A549 (cell line): ENCODE data around the gene HIVEP3. TPM values are rescaled to one million over a fixed set of nuclear protein-coding genes. Genes with fewer than 3 reads are reported as not detected.

Experiments used
- ATAC-seq, 2 experiments: fragments of 200-7000 bp in 1 of 2; fragments of >200 bp in 1 of 2; cut with Nextera tagmentation in 1 of 2; cut with Tn5 transposase in 1 of 2; 3 replicates each; pipeline versions ENCODE4 v1.8.0 to v1.9.1; 2018 to 2020; ENCODE audit warnings: mild to moderate bottlenecking in 1 of 2, moderate library complexity in 1 of 2
- CTCF ChIA-PET: fragments of 300-600 bp; sonication (Branson Sonifier 250); formaldehyde crosslinking; extraction: SDS; loops from one replicate; lab custom pipeline; 2021; ENCODE audit warnings: antibody characterized with exemption, inconsistent platforms; lab: Yijun Ruan, JAX
- POLR2A ChIA-PET: fragments of 350-600 bp; formaldehyde crosslinking; extraction: SDS; loops from one replicate; lab custom pipeline; 2021; ENCODE audit warnings: antibody characterized with exemption, inconsistent platforms; lab: Yijun Ruan, JAX
- DNase-seq, 2 experiments: peaks; one replicate each; pipeline versions ENCODE4 v3.0.0 to v3.0.0-alpha.2; 2011 to 2016; ENCODE audit warnings: low read depth in 1 of 2, low spot score in 1 of 2
- FAIRE-seq: peaks from 2 replicates; lab custom pipeline; 2011; peaks lifted over from hg19 to GRCh38; lab: Jason Lieb, UNC
- H3K27ac ChIP-seq, 2 experiments: fragments of >200 bp; sonication (Bioruptor Twin); formaldehyde crosslinking; 3 replicates each; pipeline ENCODE4 v1.5.1; 2016 to 2017
- H3K4me1 ChIP-seq: fragments of >200 bp; sonication (Bioruptor Twin); formaldehyde crosslinking; 3 replicates; pipeline ENCODE4 v1.6.1; 2016
- H3K4me2 ChIP-seq: fragments of >200 bp; sonication (Bioruptor Twin); formaldehyde crosslinking; 3 replicates; pipeline ENCODE4 v1.6.1; 2016
- H3K4me3 ChIP-seq: fragments of >200 bp; sonication (Bioruptor Twin); formaldehyde crosslinking; 3 replicates; pipeline ENCODE4 v1.5.1; 2016
- H3K9me3 ChIP-seq: fragments of >200 bp; sonication (Bioruptor Twin); formaldehyde crosslinking; 3 replicates; pipeline ENCODE4 v1.6.1; 2016
- BHLHE40 ChIP-seq: IDR thresholded peaks from 2 replicates; pipeline ENCODE4 v1.6.1; 2012; ENCODE audit warnings: low read depth, low read length, inconsistent platforms
- CBX8 ChIP-seq: fragments of 200-600 bp; sonication (generic); IDR thresholded peaks from 2 replicates; pipeline ENCODE4 v1.6.1; 2016
- CHD4 ChIP-seq: fragments of 200-600 bp; sonication (generic); IDR thresholded peaks from 2 replicates; pipeline ENCODE4 v1.6.1; 2016; ENCODE audit warnings: antibody characterized with exemption, mild to moderate bottlenecking, borderline replicate concordance
- ESRRA ChIP-seq: fragments of 150-350 bp; IDR thresholded peaks from 2 replicates; pipeline ENCODE4 v1.6.1; 2014; ENCODE audit warnings: mild to moderate bottlenecking, low read length, borderline replicate concordance
- FOXS1 ChIP-seq: fragments of 250-450 bp; sonication (Bioruptor Pico); IDR thresholded peaks from 2 replicates; pipeline ENCODE4 v1.5.0; 2020; ENCODE audit warnings: mild to moderate bottlenecking, moderate library complexity
- HEYL ChIP-seq: fragments of 250-450 bp; sonication (Bioruptor Pico); IDR thresholded peaks from 2 replicates; pipeline ENCODE4 v1.8.0; 2021; ENCODE audit warnings: mild to moderate bottlenecking, moderate library complexity
- HOXB13 ChIP-seq: fragments of 250-450 bp; sonication (Bioruptor Pico); IDR thresholded peaks from 2 replicates; pipeline ENCODE4 v1.5.0; 2020; ENCODE audit warnings: low read depth, mild to moderate bottlenecking, moderate library complexity
- MYC ChIP-seq: IDR thresholded peaks from 2 replicates; pipeline ENCODE4 v1.6.1; 2012; ENCODE audit warnings: mild to moderate bottlenecking, inconsistent platforms, low read length, improper control_type of control experiment, borderline replicate concordance
- NPAS2 ChIP-seq: fragments of 250-450 bp; sonication (Bioruptor Pico); IDR thresholded peaks from 2 replicates; pipeline ENCODE4 v1.8.0; 2022; ENCODE audit warnings: mild to moderate bottlenecking, moderate library complexity, borderline replicate concordance
- NR3C1 ChIP-seq: fragments of >200 bp; sonication (Bioruptor Twin); formaldehyde crosslinking; IDR thresholded peaks from 3 replicates; pipeline ENCODE4 v1.6.1; 2017
- POLR2AphosphoS2 ChIP-seq: conservative IDR thresholded peaks from 2 replicates; pipeline ENCODE4 v1.6.1; 2012; ENCODE audit warnings: low read length, improper control_type of control experiment, inconsistent platforms
- RAD21 ChIP-seq, 2 experiments: fragments of >200 bp in 1 of 2; sonication (Bioruptor Twin) in 1 of 2; formaldehyde crosslinking in 1 of 2; IDR thresholded peaks in 1 of 2; conservative IDR thresholded peaks in 1 of 2; 2 replicates in 1 of 2; 3 replicates in 1 of 2; pipeline ENCODE4 v1.6.1; 2012 to 2018; ENCODE audit warnings: inconsistent platforms in 1 of 2
- RFX5 ChIP-seq: fragments of 450-650 bp; IDR thresholded peaks from 2 replicates; pipeline ENCODE4 v1.7.1; 2014; ENCODE audit warnings: antibody characterized with exemption, mild to moderate bottlenecking, moderate library complexity
- TFCP2L1 ChIP-seq: fragments of 250-450 bp; sonication (Bioruptor Pico); IDR thresholded peaks from 2 replicates; pipeline ENCODE4 v1.5.0; 2021; ENCODE audit warnings: mild to moderate bottlenecking
- TP53 ChIP-seq: fragments of 250-450 bp; sonication (Bioruptor Pico); IDR thresholded peaks from 2 replicates; pipeline ENCODE4 v1.5.0; 2021; ENCODE audit warnings: mild to moderate bottlenecking, moderate library complexity
- ZFP36 ChIP-seq: fragments of 450-650 bp; IDR thresholded peaks from 2 replicates; pipeline ENCODE4 v1.6.1; 2014; ENCODE audit warnings: borderline replicate concordance; ENCODE audit not compliant: partially characterized antibody
- WGBS: methylation state at CpG from one replicate; pipeline ENCODE4 v1.1.6; 2017; ENCODE audit errors: missing lambda C conversion rate; 5-methylcytosine and 5-hydroxymethylcytosine counted together
- polyA plus RNA-seq, 4 experiments: library from polyadenylated mRNA; depleted of rRNA in 3 of 4; stranded (reverse); fragments of >200 nt; fragmentation: RNase III in 1 of 4; extraction: RNeasy Plus Mini Kit Qiagen cat#74134 plus additional on column Dnase treatment in 1 of 4; gene quantifications; 2 replicates in 3 of 4; 3 replicates in 1 of 4; pipeline ENCODE4 v1.2.3, GENCODE V29; 2011 to 2017
- TF ChIP-seq, protein P1 (sequence below): IDR thresholded peaks from 2 replicates; pipeline ENCODE4 v1.6.1; 2012; ENCODE audit warnings: low read depth, borderline replicate concordance
- TF ChIP-seq, protein P2 (sequence below): fragments of 150-350 bp; IDR thresholded peaks from 2 replicates; pipeline ENCODE4 v1.6.1; 2014; ENCODE audit warnings: low read depth, mild to moderate bottlenecking, low read length
- TF ChIP-seq, protein P3 (sequence below): fragments of >200 bp; sonication (Bioruptor Twin); formaldehyde crosslinking; IDR thresholded peaks from 2 replicates; pipeline ENCODE4 v1.6.1; 2016
- TF ChIP-seq, protein P4 (sequence below): fragments of 250-450 bp; sonication (Bioruptor Pico); IDR thresholded peaks from 2 replicates; pipeline ENCODE4 v1.5.0; 2020; ENCODE audit warnings: low read depth, mild to moderate bottlenecking, moderate library complexity

HIVEP3 gene
- polyA plus RNA-seq, 2 of the 4 experiments (the other 2 are of a cell fraction), result 1.5 to 2.0 TPM

DNA sequence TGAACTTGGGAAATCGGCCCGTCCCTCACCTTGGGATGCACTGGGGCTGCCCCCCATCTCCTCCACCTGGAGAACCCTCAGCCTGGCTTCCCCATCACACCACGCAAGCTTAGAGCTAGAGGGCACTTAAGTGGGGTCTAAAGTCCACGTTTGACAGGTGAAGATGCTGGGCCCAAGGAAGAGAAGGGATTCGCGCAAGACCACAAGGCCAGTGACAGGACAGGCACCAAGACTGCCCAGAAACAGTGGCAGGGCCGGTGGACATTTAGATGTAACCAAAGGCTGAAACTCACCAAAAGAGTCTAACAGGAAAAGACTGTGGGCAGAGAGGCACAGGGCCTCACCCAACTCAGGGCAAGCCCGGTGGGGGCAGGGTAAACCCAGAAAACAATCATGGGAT, 303.4 kb downstream of the HIVEP3 start:
- FAIRE-seq, result no peak

DNA sequence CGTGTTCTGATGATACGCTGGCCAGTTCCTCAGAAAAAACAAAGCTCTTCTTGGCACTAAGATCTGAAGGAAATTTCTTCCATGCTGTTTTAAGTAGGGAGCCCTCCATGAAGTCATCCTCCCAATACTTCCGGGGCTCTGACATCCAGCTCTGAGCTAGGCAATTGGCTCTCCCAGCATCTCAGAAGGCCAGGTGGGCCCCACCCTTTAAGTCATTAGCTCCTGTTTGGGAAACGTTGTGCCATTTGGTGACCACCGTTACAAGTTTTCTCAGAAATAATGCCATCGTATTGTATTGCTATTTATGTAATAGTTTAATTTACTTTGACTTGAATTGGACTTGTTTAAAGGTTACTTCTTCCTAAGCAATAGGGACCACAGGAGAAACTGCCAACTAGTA, 303.9 kb downstream of the HIVEP3 start:
- Histone ChIP-seq H3K27ac (no peak overlapping the region), H3K4me2 (no peak overlapping the region), H3K4me1 (no peaks in the 10 kb centered on the region), H3K9me3 (no peaks in the 10 kb centered on the region), H3K4me3 (no peak overlapping the region)
- FAIRE-seq (no peak), DNase-seq (no peak), ATAC-seq (no peak)
- TF ChIP-seq CHD4, result no peak
- TF ChIP-seq ESRRA, result no peak
- no peak for TF ChIP-seq RFX5
- no peak for TF ChIP-seq CBX8
- no peak for TF ChIP-seq MYC
- no peak for TF ChIP-seq ZFP36
- TF ChIP-seq, protein P1, sequence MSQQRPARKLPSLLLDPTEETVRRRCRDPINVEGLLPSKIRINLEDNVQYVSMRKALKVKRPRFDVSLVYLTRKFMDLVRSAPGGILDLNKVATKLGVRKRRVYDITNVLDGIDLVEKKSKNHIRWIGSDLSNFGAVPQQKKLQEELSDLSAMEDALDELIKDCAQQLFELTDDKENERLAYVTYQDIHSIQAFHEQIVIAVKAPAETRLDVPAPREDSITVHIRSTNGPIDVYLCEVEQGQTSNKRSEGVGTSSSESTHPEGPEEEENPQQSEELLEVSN, result no peak
- no peak for TF ChIP-seq HOXB13 (CRISPR knock-in tag)
- TF ChIP-seq, protein P2, sequence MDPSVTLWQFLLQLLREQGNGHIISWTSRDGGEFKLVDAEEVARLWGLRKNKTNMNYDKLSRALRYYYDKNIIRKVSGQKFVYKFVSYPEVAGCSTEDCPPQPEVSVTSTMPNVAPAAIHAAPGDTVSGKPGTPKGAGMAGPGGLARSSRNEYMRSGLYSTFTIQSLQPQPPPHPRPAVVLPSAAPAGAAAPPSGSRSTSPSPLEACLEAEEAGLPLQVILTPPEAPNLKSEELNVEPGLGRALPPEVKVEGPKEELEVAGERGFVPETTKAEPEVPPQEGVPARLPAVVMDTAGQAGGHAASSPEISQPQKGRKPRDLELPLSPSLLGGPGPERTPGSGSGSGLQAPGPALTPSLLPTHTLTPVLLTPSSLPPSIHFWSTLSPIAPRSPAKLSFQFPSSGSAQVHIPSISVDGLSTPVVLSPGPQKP, result no peak
- POLR2A ChIA-PET, result no interaction called here
- CTCF ChIA-PET, result interaction anchor here (0.8 to 1.3 kb wide), 2 partner anchors 11 to 41 kb away, joined by 3 to 4 read pairs; no protein-coding TSS in a partner anchor
- 70% methylated on average over 5 of the region's 6 CpGs for WGBS

More for the DNA sequence above, 303.4 kb downstream of the HIVEP3 start:
- WGBS, result 89% methylated on average over 8 of the region's 8 CpGs
- TF ChIP-seq POLR2AphosphoS2 (no peak), NR3C1 (no peak), MYC (no peak), ESRRA (no peak), HEYL (CRISPR knock-in tag) (no peak), FOXS1 (CRISPR knock-in tag) (no peak), TP53 (CRISPR knock-in tag) (no peak), TFCP2L1 (CRISPR knock-in tag) (no peak), BHLHE40 (no peak), NPAS2 (CRISPR knock-in tag) (no peak), RAD21 (conservative IDR thresholded peaks at IDR 0.05 in 1 of 2, IDR thresholded peaks at IDR 0.05 in 1 of 2) (no peak), CBX8 (no peak)
- TF ChIP-seq, protein P3, sequence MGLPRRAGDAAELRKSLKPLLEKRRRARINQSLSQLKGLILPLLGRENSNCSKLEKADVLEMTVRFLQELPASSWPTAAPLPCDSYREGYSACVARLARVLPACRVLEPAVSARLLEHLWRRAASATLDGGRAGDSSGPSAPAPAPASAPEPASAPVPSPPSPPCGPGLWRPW, result no peak
- TF ChIP-seq, protein P4, sequence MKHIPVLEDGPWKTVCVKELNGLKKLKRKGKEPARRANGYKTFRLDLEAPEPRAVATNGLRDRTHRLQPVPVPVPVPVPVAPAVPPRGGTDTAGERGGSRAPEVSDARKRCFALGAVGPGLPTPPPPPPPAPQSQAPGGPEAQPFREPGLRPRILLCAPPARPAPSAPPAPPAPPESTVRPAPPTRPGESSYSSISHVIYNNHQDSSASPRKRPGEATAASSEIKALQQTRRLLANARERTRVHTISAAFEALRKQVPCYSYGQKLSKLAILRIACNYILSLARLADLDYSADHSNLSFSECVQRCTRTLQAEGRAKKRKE, result no peak
- H3K4me3 ChIP-seq, result no peak overlapping the region
- no peak overlapping the region for H3K4me2 ChIP-seq
- ChIA-PET POLR2A (no interaction called here), CTCF (interaction anchor here (0.8 to 1.3 kb wide), 2 partner anchors 11 to 41 kb away, joined by 3 to 4 read pairs; no protein-coding TSS in a partner anchor)
- DNase-seq, result no peak
- H3K9me3 ChIP-seq, result no peaks in the 10 kb centered on the region
- no peak overlapping the region for H3K27ac ChIP-seq
- ATAC-seq, result no peak
- H3K4me1 ChIP-seq, result no peaks in the 10 kb centered on the region
